OCI-LY7 (cell line): ENCODE measurements around the gene CTNS.

Source experiments
- EZH2phosphoT487 ChIP-seq: fragments of 200-600 bp; sonication (generic); IDR thresholded peaks from 2 replicates; pipeline ENCODE4 v1.6.1; 2018; ENCODE audit warnings: low read depth, borderline replicate concordance, mild to moderate bottlenecking, mixed run types, antibody characterized with exemption, low read length, moderate library complexity, mixed read lengths
- TF ChIP-seq, protein P1 (sequence below): fragments of 200-600 bp; sonication (generic); conservative IDR thresholded peaks from 2 replicates; pipeline ENCODE4 v1.5.1; 2014; ENCODE audit warnings: mild to moderate bottlenecking, antibody characterized with exemption, low read length, moderate library complexity, mixed read lengths

DNA sequence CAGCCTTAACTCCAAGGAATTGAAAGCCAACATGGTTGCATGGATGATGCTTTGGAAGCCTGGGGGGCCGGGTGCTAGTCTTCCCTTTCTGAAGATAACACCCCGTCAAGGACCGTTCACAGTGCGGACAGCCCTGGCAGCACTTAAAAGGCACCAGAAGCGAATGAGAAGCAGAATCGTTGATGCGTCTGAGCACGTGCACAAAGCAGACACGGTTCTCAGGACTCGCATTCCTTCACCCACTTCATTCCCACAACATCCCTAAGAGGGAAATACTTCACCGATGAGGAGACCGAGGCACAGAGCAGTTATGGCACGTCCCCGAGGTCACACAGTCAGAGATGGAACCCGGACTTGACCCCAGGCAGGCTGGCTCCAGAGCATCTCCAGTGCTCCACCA lies 41.6 kb upstream of the CTNS start:
- TF ChIP-seq, protein P1, sequence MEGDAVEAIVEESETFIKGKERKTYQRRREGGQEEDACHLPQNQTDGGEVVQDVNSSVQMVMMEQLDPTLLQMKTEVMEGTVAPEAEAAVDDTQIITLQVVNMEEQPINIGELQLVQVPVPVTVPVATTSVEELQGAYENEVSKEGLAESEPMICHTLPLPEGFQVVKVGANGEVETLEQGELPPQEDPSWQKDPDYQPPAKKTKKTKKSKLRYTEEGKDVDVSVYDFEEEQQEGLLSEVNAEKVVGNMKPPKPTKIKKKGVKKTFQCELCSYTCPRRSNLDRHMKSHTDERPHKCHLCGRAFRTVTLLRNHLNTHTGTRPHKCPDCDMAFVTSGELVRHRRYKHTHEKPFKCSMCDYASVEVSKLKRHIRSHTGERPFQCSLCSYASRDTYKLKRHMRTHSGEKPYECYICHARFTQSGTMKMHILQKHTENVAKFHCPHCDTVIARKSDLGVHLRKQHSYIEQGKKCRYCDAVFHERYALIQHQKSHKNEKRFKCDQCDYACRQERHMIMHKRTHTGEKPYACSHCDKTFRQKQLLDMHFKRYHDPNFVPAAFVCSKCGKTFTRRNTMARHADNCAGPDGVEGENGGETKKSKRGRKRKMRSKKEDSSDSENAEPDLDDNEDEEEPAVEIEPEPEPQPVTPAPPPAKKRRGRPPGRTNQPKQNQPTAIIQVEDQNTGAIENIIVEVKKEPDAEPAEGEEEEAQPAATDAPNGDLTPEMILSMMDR, result no peak
- TF ChIP-seq EZH2phosphoT487, result no peak
